GM23248 (cell line): ENCODE measurements around the gene INTS1. TPM values are rescaled to one million over a fixed set of nuclear protein-coding genes. Genes with fewer than 3 reads are reported as not detected.

ENCODE experiments used
- DNase-seq: peaks from one replicate; pipeline ENCODE4 v3.0.0-alpha.2; 2015
- H2AFZ ChIP-seq: fragments of 200-600 bp; sonication (generic); 2 replicates; pipeline ENCODE4 v1.6.1; 2016; ENCODE audit warnings: antibody characterized with exemption
- H3F3A ChIP-seq: fragments of 200-600 bp; sonication (generic); 2 replicates; pipeline ENCODE4 v1.6.1; 2016; ENCODE audit warnings: mild to moderate bottlenecking, antibody characterized with exemption, mixed run types; ENCODE audit not compliant: insufficient read depth
- H3K27ac ChIP-seq: fragments of 200-600 bp; sonication (generic); 2 replicates; pipeline ENCODE4 v1.5.1; 2016; ENCODE audit warnings: mild to moderate bottlenecking
- H3K27me3 ChIP-seq: fragments of 200-600 bp; sonication (generic); replicated peaks from 2 replicates; pipeline ENCODE4 v1.6.1; 2016; ENCODE audit warnings: mild to moderate bottlenecking; ENCODE audit not compliant: insufficient read depth
- H3K36me3 ChIP-seq: fragments of 200-600 bp; sonication (generic); 2 replicates; pipeline ENCODE4 v1.6.1; 2016; ENCODE audit warnings: low read depth, mild to moderate bottlenecking
- H3K4me1 ChIP-seq: fragments of 200-600 bp; sonication (generic); 2 replicates; pipeline ENCODE4 v1.6.1; 2016; ENCODE audit warnings: mild to moderate bottlenecking; ENCODE audit not compliant: insufficient read depth
- H3K4me2 ChIP-seq: fragments of 200-600 bp; sonication (generic); one replicate; pipeline ENCODE4 v1.6.1; 2016; ENCODE audit warnings: mild to moderate bottlenecking; ENCODE audit not compliant: unreplicated experiment
- H3K4me3 ChIP-seq: fragments of 200-600 bp; sonication (generic); 2 replicates; pipeline ENCODE4 v1.5.1; 2016; ENCODE audit warnings: mild to moderate bottlenecking
- H3K79me2 ChIP-seq: fragments of 200-600 bp; sonication (generic); 2 replicates; pipeline ENCODE4 v1.6.1; 2016; ENCODE audit warnings: mild to moderate bottlenecking; ENCODE audit not compliant: insufficient read depth
- H3K9ac ChIP-seq: fragments of 200-600 bp; sonication (generic); 2 replicates; pipeline ENCODE4 v1.6.1; 2016; ENCODE audit warnings: mild to moderate bottlenecking
- H3K9me2 ChIP-seq: fragments of 200-600 bp; sonication (generic); 2 replicates; pipeline ENCODE4 v1.6.1; 2016; ENCODE audit warnings: mixed run types, mild to moderate bottlenecking, moderate library complexity; ENCODE audit not compliant: insufficient read depth
- H3K9me3 ChIP-seq: fragments of 200-600 bp; sonication (generic); one replicate; pipeline ENCODE4 v1.6.1; 2017; ENCODE audit warnings: low read depth
- H4K20me1 ChIP-seq: fragments of 200-600 bp; sonication (generic); 2 replicates; pipeline ENCODE4 v1.6.0; 2016; ENCODE audit not compliant: insufficient read depth
- EZH2 ChIP-seq: fragments of 200-600 bp; sonication (generic); IDR thresholded peaks from 2 replicates; pipeline ENCODE4 v1.6.1; 2018; ENCODE audit warnings: antibody characterized with exemption, mild to moderate bottlenecking; ENCODE audit not compliant: insufficient read depth, poor library complexity, severe bottlenecking
- EZH2phosphoT487 ChIP-seq: fragments of 200-600 bp; sonication (generic); IDR thresholded peaks from 2 replicates; pipeline ENCODE4 v1.6.1; 2018; ENCODE audit warnings: antibody characterized with exemption, moderate library complexity, mild to moderate bottlenecking, low read depth; ENCODE audit not compliant: insufficient read depth
- WGBS, 2 experiments: methylation state at CpG; one replicate each; pipeline ENCODE4 v1.1.6; 2015 to 2017; ENCODE audit warnings: low lambda C conversion rate in 2 of 2, low coverage in 1 of 2; ENCODE audit errors: missing lambda C conversion rate in 2 of 2; 5-methylcytosine and 5-hydroxymethylcytosine counted together
- in situ Hi-C: fragments of 300-500 bp; cut with MboI; formaldehyde crosslinking; loops from 2 replicates; pipeline ENCODE4 v1.15.0; 2020
- polyA plus RNA-seq: library from polyadenylated mRNA; unstranded; fragments of >200 nt; fragmentation: Nextera tagmentation; extraction: Ambion mirVana; gene quantifications from 2 replicates; pipeline ENCODE4 v1.2.1, GENCODE V29; 2016
- total RNA-seq: library from RNA; depleted of rRNA; stranded (reverse); fragments of >200 nt; shearing (Covaris generic); gene quantifications from 2 replicates; pipeline ENCODE4 v1.2.3, GENCODE V29; 2014

INTS1 gene
- total and polyA plus RNA-seq, 2 experiments from 2014 or later = 25.4 to 44.7 TPM

DNA sequence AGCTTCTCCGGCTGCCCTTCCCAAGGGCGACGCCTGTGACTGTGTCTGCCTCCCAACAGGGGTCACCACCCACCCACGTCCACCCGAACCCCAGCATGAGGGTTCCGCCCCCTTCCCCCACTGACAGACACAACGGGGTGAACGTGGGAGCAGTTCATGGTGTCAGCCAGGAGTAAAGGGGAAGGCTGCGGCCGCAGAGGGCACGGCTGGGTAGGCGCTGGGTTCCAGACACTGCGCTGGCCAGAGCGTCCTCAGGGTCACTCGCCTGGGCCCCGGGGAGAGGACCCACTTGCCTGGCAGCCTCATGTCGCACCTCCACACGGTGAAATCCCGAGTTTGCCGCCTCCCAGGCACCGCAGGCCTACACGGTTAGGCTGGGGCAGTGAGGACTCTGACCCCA lies 21.1 kb downstream of the INTS1 start:
- no peak for TF ChIP-seq EZH2phosphoT487
- TF ChIP-seq EZH2 = no peak
- Histone ChIP-seq H3K9ac (no peak overlapping the region), H3K4me3 (no peak overlapping the region), H3K9me3 (no peaks in the 10 kb centered on the region), H3K4me1 (no peaks in the 10 kb centered on the region), H4K20me1 (no peaks in the 10 kb centered on the region), H3K9me2 (no peaks in the 10 kb centered on the region), H3K4me2 (no peak overlapping the region), H3K79me2 (no peaks in the 10 kb centered on the region), H3F3A (no peaks in the 10 kb centered on the region), H3K27me3 (no peaks in the 10 kb centered on the region), H3K36me3 (no peaks in the 10 kb centered on the region), H2AFZ (no peak overlapping the region), H3K27ac (no peak overlapping the region)
- no peak for DNase-seq
- 90 to 97% methylated on average over 18 to 22 of the region's 22 CpGs for WGBS, 2 experiments
- in situ Hi-C loops = no loop called here

DNA sequence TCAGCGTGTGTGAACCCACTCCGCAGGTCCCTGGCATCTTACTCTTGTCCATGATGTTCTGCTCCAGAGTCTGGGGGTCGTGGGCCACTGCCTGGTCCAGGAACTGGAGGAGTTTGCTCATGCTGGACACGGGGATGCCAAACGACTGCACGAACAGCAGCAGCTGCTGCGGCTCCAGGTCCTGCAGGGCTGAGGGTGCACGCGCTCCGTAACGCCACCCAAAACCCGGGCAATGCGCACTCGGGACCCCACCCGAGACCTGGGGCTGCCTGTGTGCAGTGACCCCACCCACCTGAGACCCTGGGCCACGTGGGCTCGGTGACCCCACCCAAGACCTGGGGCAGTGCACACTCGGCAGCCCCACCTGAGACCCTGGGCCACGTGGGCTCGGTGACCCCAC lies 22.9 kb downstream of the INTS1 start:
- no peak overlapping the region for H3K4me3 ChIP-seq
- in situ Hi-C loops = no loop called here
- 91 to 93% methylated on average over 12 to 20 of the region's 20 CpGs for WGBS, 2 experiments

DNA sequence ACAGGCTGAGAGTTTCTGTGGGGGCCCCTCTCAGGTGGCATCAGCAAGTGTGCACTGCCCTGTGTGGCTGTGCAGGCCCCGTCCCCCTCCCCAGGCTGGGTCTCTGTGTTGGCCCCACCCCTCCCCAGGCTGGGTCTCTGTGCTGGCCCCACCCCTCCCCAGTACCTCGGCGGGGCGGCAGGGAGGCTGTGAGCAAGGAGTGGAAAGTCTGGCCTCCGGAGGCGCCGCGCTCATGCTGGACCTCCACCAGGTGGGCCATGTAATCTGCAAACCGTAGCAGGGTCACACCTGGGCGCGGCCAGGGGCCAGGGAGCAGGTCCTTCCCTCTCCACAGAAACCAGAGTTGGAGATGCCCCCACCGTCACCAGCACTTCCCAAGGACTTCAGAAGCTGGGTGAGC lies 23.5 kb downstream of the INTS1 start:
- Histone ChIP-seq H3K9me3 (no peaks in the 10 kb centered on the region), H3K27ac (no peak overlapping the region), H4K20me1 (no peaks in the 10 kb centered on the region), H3K4me1 (no peaks in the 10 kb centered on the region), H3K9me2 (no peaks in the 10 kb centered on the region), H3F3A (no peaks in the 10 kb centered on the region), H3K36me3 (no peaks in the 10 kb centered on the region), H3K4me3 (no peak overlapping the region), H3K79me2 (no peaks in the 10 kb centered on the region), H3K4me2 (no peak overlapping the region), H3K9ac (no peak overlapping the region), H3K27me3 (no peaks in the 10 kb centered on the region), H2AFZ (no peak overlapping the region)
- in situ Hi-C loops = no loop called here
- no peak for DNase-seq
- TF ChIP-seq EZH2phosphoT487 = no peak
- TF ChIP-seq EZH2 = no peak
- 88 to 93% methylated on average over 10 to 12 of the region's 12 CpGs for WGBS, 2 experiments

More for the DNA sequence above, 22.9 kb downstream of the INTS1 start:
- no peak for DNase-seq
- Histone ChIP-seq H3K27ac (no peak overlapping the region), H3K9ac (no peak overlapping the region), H3K36me3 (no peaks in the 10 kb centered on the region), H3F3A (no peaks in the 10 kb centered on the region), H3K79me2 (no peaks in the 10 kb centered on the region), H3K9me3 (no peaks in the 10 kb centered on the region), H2AFZ (no peak overlapping the region), H3K9me2 (no peaks in the 10 kb centered on the region), H3K4me1 (no peaks in the 10 kb centered on the region), H3K4me2 (no peak overlapping the region), H3K27me3 (no peaks in the 10 kb centered on the region), H4K20me1 (no peaks in the 10 kb centered on the region)
- TF ChIP-seq EZH2phosphoT487 (no peak), EZH2 (no peak)

DNA sequence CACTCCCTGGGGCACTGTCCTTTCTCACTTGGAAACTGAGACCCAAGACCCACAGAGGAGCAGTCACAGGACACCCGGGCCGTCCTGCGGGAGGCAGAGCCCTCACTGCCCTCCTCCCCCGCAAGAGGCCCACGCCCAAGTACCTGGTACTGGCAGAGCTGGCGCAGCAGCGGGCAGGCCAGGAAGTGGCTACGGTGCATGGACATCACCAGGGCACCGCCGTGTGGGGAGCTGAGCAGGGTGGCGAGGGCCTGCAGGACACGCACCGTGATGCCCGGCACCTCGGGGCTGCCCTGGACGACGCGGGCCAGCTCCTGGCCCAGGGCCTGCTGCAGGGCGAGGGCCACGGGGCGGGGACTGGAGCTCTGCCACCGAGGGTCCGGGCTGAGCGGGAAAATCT lies 24.9 kb downstream of the INTS1 start:
- WGBS, 2 experiments = 87 to 93% methylated on average over 18 to 24 of the region's 24 CpGs
- TF ChIP-seq EZH2phosphoT487 = no peak
- TF ChIP-seq EZH2 = no peak
- no peaks in the 10 kb centered on the region for H3K36me3 ChIP-seq

DNA sequence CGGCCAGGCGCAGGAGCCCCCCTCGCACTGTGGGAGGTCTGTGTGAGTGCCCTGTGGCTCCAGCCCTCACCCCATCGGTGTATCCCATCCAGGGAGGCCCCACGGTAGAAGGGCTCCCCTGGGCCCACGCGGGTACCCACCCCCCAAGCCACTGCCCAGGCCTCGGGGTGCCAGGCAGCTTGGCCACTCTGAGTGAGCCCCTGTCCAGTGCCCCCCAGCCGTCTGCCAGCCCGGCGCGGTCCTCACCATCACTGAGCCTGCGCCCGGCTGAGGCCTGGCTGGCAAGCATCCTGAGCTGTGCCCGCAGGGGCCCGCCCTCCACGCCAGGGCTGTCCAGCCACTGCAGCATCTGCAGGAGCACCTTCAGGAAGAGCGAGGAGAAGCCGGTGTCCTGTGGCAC lies 25.7 kb downstream of the INTS1 start:
- Histone ChIP-seq H2AFZ (no peak overlapping the region), H3K9me2 (no peaks in the 10 kb centered on the region), H3F3A (no peaks in the 10 kb centered on the region), H3K9ac (no peak overlapping the region), H3K27ac (no peak overlapping the region), H3K9me3 (no peaks in the 10 kb centered on the region), H3K27me3 (no peaks in the 10 kb centered on the region), H3K36me3 (no peaks in the 10 kb centered on the region; the same call in 1 of the 2 replicates), H3K4me1 (no peaks in the 10 kb centered on the region), H3K4me3 (no peak overlapping the region), H4K20me1 (no peaks in the 10 kb centered on the region), H3K4me2 (no peak overlapping the region), H3K79me2 (no peaks in the 10 kb centered on the region)
- no peak for TF ChIP-seq EZH2phosphoT487
- TF ChIP-seq EZH2 = no peak
- in situ Hi-C loops = no loop called here
- 86 to 88% methylated on average over 18 to 19 of the region's 19 CpGs for WGBS, 2 experiments
- DNase-seq = no peak

More for the DNA sequence above, 24.9 kb downstream of the INTS1 start:
- Histone ChIP-seq H3K27ac (no peak overlapping the region), H4K20me1 (no peaks in the 10 kb centered on the region), H3K79me2 (no peaks in the 10 kb centered on the region), H3K9me2 (no peaks in the 10 kb centered on the region), H3K9ac (no peak overlapping the region), H3K4me1 (no peaks in the 10 kb centered on the region), H3K9me3 (no peaks in the 10 kb centered on the region), H3K4me3 (no peak overlapping the region), H3K4me2 (no peak overlapping the region), H3F3A (no peaks in the 10 kb centered on the region), H3K27me3 (no peaks in the 10 kb centered on the region), H2AFZ (no peak overlapping the region)
- DNase-seq = no peak
- in situ Hi-C loops = no loop called here
